Upper lobe of left lung (tissue), 6 donors: ENCODE data around the gene RAVER2. TPM values are rescaled to one million over a fixed set of nuclear protein-coding genes. Genes with fewer than 3 reads are reported as not detected.

Source experiments
- ATAC-seq, 2 donors: fragments of 200-7000 bp; cut with Tn5 transposase; one replicate each; pipeline ENCODE4 v1.9.1; 2022; ENCODE audit warnings: mild to moderate bottlenecking in 2 of 2, moderate library complexity in 2 of 2; ENCODE audit not compliant: low FRiP score in 2 of 2
- DNase-seq, 2 donors: peaks; one replicate each; pipeline ENCODE4 v3.0.0-alpha.2; 2019 to 2020
- H3K27ac ChIP-seq, 4 donors: fragments of 200-600 bp; sonication (generic); one replicate each; pipeline ENCODE4 v1.5.1; 2016 to 2019
- H3K27me3 ChIP-seq, 4 donors: fragments of 200-600 bp; sonication (generic); one replicate each; pipeline ENCODE4 v1.5.1; 2017 to 2019
- H3K36me3 ChIP-seq, 4 donors: fragments of 200-600 bp; sonication (generic); one replicate each; pipeline ENCODE4 v1.5.1; 2016 to 2019
- H3K4me1 ChIP-seq, 4 donors: fragments of 200-600 bp; sonication (generic); one replicate each; pipeline ENCODE4 v1.5.1; 2018 to 2019
- H3K4me3 ChIP-seq, 4 donors: fragments of 200-600 bp; sonication (generic); one replicate each; pipeline ENCODE4 v1.5.1; 2017 to 2019; ENCODE audit warnings: mild to moderate bottlenecking in 2 of 4, moderate library complexity in 1 of 4
- H3K9me3 ChIP-seq, 4 donors: fragments of 200-600 bp; sonication (generic); one replicate each; pipeline ENCODE4 v1.5.1; 2018 to 2019
- CTCF ChIP-seq, 6 experiments: fragments of 450-650 bp in 4 of 6; fragments of 200-600 bp in 2 of 6; sonication (generic) in 2 of 6; IDR thresholded peaks; one replicate each; pipeline ENCODE4 v1.5.1; 2016 to 2019; ENCODE audit warnings: antibody characterized with exemption in 6 of 6
- EP300 ChIP-seq, 4 donors: sonication (generic); formaldehyde crosslinking; IDR thresholded peaks; one replicate each; pipeline ENCODE4 v1.5.1; 2017; ENCODE audit warnings: antibody characterized with exemption in 4 of 4, control low read depth in 2 of 4
- POLR2A ChIP-seq, 4 donors: fragments of 450-650 bp; IDR thresholded peaks; one replicate each; pipeline ENCODE4 v1.5.1; 2016 to 2017; ENCODE audit warnings: antibody characterized with exemption in 4 of 4, mild to moderate bottlenecking in 2 of 4
- POLR2AphosphoS5 ChIP-seq, 2 donors: sonication (generic); formaldehyde crosslinking; IDR thresholded peaks; one replicate each; pipeline ENCODE4 v1.5.1; 2017; ENCODE audit warnings: antibody characterized with exemption in 2 of 2
- WGBS, 2 donors: methylation state at CpG; one replicate each; pipeline ENCODE4 v1.1.5; 2017 to 2018; 5-methylcytosine and 5-hydroxymethylcytosine counted together
- total RNA-seq, 6 donors: library from RNA; depleted of rRNA in 4 of 6; stranded (reverse); fragments of >200 nt in 4 of 6; gene quantifications; one replicate each; pipeline versions ENCODE4 v1.1.0 to v1.2.1, GENCODE V29; 2016 to 2021
- donor health status: DM: no; HTN: no; CAD: no; lungs with moderate emphysema.
- donor health status: DM: no; HTN: yes; CAD: no; lungs with severe emphysema.

Gene RAVER2
- total RNA-seq, 6 donors from 2014 or later = 7.3 to 15.0 (median 9.1) TPM

GRCh38 chr1:64856553-64856952 is 111.7 kb downstream of the RAVER2 start:
- ATAC-seq (peak; percentile 8 to 57), DNase-seq (peak in 1 of 2 donors; percentile 79)
- Histone ChIP-seq H3K4me1 (peaks cover 0 to 5% (median 2%) of the 10 kb centered on the region in 4 donors), H3K4me3 (no peak overlapping the region), H3K36me3 (peaks cover 20 to 90% (median 67%) of the 10 kb centered on the region in 4 donors), H3K27ac (peak overlapping the region in 1 of 4 donors; percentile 2), H3K9me3 (no peaks in the 10 kb centered on the region), H3K27me3 (no peaks in the 10 kb centered on the region)
- 45 to 65% methylated on average over 9 to 10 of the region's 10 CpGs for WGBS, 2 donors
- TF ChIP-seq POLR2AphosphoS5 (IDR thresholded peaks at IDR 0.05) (no peak), EP300 (IDR thresholded peaks at IDR 0.05) (no peak), CTCF (IDR thresholded peaks at IDR 0.05) (no peak), POLR2A (IDR thresholded peaks at IDR 0.05) (no peak)

GRCh38 chr1:64857347-64857746 is 112.5 kb downstream of the RAVER2 start:
- TF ChIP-seq CTCF (IDR thresholded peaks at IDR 0.05) (no peak), POLR2AphosphoS5 (IDR thresholded peaks at IDR 0.05) (no peak)
- DNase-seq = no peak
- ATAC-seq = no peak
- H3K27ac ChIP-seq = no peak overlapping the region
- 92 to 95% methylated on average over 4 of the region's 4 CpGs for WGBS, 2 donors
- peaks cover 20 to 90% (median 69%) of the 10 kb centered on the region in 4 donors for H3K36me3 ChIP-seq
- H3K9me3 ChIP-seq = no peaks in the 10 kb centered on the region
- H3K27me3 ChIP-seq = no peaks in the 10 kb centered on the region
- no peak overlapping the region for H3K4me3 ChIP-seq
- H3K4me1 ChIP-seq = peaks cover 0 to 8% (median 5%) of the 10 kb centered on the region in 4 donors

DNA sequence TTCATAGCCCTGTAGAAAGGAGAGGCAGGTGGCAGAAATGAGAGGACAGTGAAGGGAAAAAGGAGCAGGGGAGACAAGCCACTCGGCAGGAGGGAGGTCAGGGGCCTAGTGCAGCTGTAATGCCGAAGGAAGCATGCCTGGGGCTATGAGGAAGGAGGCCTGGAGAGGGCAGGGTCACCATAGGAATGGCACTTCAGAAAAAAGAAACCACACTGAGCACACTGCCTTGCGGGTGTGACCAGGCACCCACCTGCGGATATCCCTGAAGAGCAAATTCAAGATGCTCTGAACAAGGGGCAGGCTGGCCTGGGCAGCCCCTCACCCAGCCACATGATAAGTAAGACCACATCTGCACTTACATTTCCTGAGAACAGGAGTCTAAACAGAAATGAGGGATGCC is 116.7 kb downstream of the RAVER2 start:
- ATAC-seq (peak; percentile 47 to 72), DNase-seq (peak in 1 of 2 donors; percentile 54)
- peaks cover 16 to 28% (median 21%) of the 10 kb centered on the region in 4 donors for H3K4me1 ChIP-seq
- H3K36me3 ChIP-seq = peaks cover 11 to 76% (median 37%) of the 10 kb centered on the region in 4 donors
- H3K9me3 ChIP-seq = no peaks in the 10 kb centered on the region
- H3K27ac ChIP-seq = peak overlapping the region in 1 of 4 donors; percentile 19
- TF ChIP-seq EP300 (IDR thresholded peaks at IDR 0.05) (no peak), CTCF (IDR thresholded peaks at IDR 0.05) (peak in 5 of 6 experiments; percentile 12 to 46 (median 19))
- H3K27me3 ChIP-seq = no peaks in the 10 kb centered on the region
- H3K4me3 ChIP-seq = no peak overlapping the region
- 47 to 58% methylated on average over 4 of the region's 4 CpGs for WGBS, 2 donors

GRCh38 chr1:64864018-64864940 is 119.4 kb downstream of the RAVER2 start:
- no peaks in the 10 kb centered on the region for H3K9me3 ChIP-seq
- H3K4me3 ChIP-seq = no peak overlapping the region
- H3K27ac ChIP-seq = peak overlapping the region; percentile 57 to 68 (median 61)
- TF ChIP-seq POLR2A (IDR thresholded peaks at IDR 0.05) (peak in 1 of 4 donors; percentile 47), CTCF (IDR thresholded peaks at IDR 0.05) (no peak), POLR2AphosphoS5 (IDR thresholded peaks at IDR 0.05) (peak; percentile 69 to 89), EP300 (IDR thresholded peaks at IDR 0.05) (peak in 2 of 4 donors; percentile 51 to 74)
- peaks cover 0 to 76% (median 29%) of the 10 kb centered on the region in 4 donors for H3K36me3 ChIP-seq
- H3K27me3 ChIP-seq = no peaks in the 10 kb centered on the region
- ATAC-seq = peak; percentile 88 to 90
- peaks cover 15 to 28% (median 21%) of the 10 kb centered on the region in 4 donors for H3K4me1 ChIP-seq
- 54 to 57% methylated on average over 12 to 14 of the region's 14 CpGs for WGBS, 2 donors
- peak in 1 of 2 donors; percentile 83 for DNase-seq
